IMR-90 (cell line): Measurements from ENCODE around the gene C18orf32. TPM values are rescaled to one million over a fixed set of nuclear protein-coding genes. Genes with fewer than 3 reads are reported as not detected.

Experiments used
- ATAC-seq: fragments of 200-7000 bp; cut with Tn5 transposase; 2 replicates; pipeline ENCODE4 v1.9.1; 2020; ENCODE audit warnings: low read depth, mild to moderate bottlenecking, moderate library complexity
- BruUV-seq: library from RNA; stranded (reverse); fragments of 400-500 nt; replicated peaks from 2 replicates; lab custom pipeline; 2021; lab: Mats Ljungman, UMichigan
- CTCF ChIA-PET: fragments of 300-600 bp; formaldehyde crosslinking; extraction: SDS; loops from one replicate; lab custom pipeline; 2021; ENCODE audit warnings: antibody characterized with exemption; lab: Yijun Ruan, JAX
- POLR2A ChIA-PET: fragments of 300-600 bp; sonication (Branson Sonifier 250); formaldehyde crosslinking; loops from one replicate; lab custom pipeline; 2022; ENCODE audit warnings: antibody characterized with exemption; ENCODE audit not compliant: unreplicated experiment; lab: Charles Lee
- DNase-seq: peaks from one replicate; pipeline ENCODE4 v3.0.0; 2013
- H2AFZ ChIP-seq: replicated peaks from 2 replicates; pipeline ENCODE3; 2013; ENCODE audit warnings: low read length, mild to moderate bottlenecking; ENCODE audit not compliant: poor library complexity
- H2AK5ac ChIP-seq: 2 replicates; pipeline ENCODE4 v1.6.1; 2013; ENCODE audit warnings: low read depth, low read length, inconsistent platforms
- H2AK9ac ChIP-seq: replicated peaks from 2 replicates; pipeline ENCODE3; 2013; ENCODE audit warnings: mild to moderate bottlenecking, low read depth, low read length, moderate library complexity; ENCODE audit not compliant: poor library complexity
- H2BK120ac ChIP-seq: 2 replicates; pipeline ENCODE4 v1.6.1; 2013; ENCODE audit warnings: low read depth, low read length, inconsistent platforms
- H2BK15ac ChIP-seq: 3 replicates; pipeline ENCODE4 v1.6.1; 2013; ENCODE audit warnings: low read depth, low read length, inconsistent platforms
- H2BK20ac ChIP-seq: 2 replicates; pipeline ENCODE4 v1.6.1; 2013; ENCODE audit warnings: low read depth, mild to moderate bottlenecking, inconsistent platforms, low read length, moderate library complexity
- H2BK5ac ChIP-seq: 2 replicates; pipeline ENCODE4 v1.6.1; 2013; ENCODE audit warnings: mild to moderate bottlenecking, low read depth, low read length, inconsistent platforms; ENCODE audit not compliant: poor library complexity, severe bottlenecking
- H3K14ac ChIP-seq: replicated peaks from 2 replicates; pipeline ENCODE4 v1.6.1; 2013; ENCODE audit warnings: low read depth, low read length, inconsistent platforms
- H3K18ac ChIP-seq: 2 replicates; pipeline ENCODE4 v1.6.1; 2013; ENCODE audit warnings: low read depth, low read length, control low read depth
- H3K23ac ChIP-seq: 2 replicates; pipeline ENCODE4 v1.6.1; 2013; ENCODE audit warnings: low read depth, low read length, inconsistent platforms
- H3K27ac ChIP-seq: 2 replicates; pipeline ENCODE4 v1.5.1; 2013; ENCODE audit warnings: mild to moderate bottlenecking, control low read depth, low read length; ENCODE audit not compliant: insufficient read depth
- H3K27me3 ChIP-seq: 2 replicates; pipeline ENCODE4 v1.6.1; 2013; ENCODE audit warnings: low read length; ENCODE audit not compliant: control insufficient read depth, insufficient read depth
- H3K36me3 ChIP-seq: 2 replicates; pipeline ENCODE4 v1.6.1; 2013; ENCODE audit warnings: low read length, mixed read lengths; ENCODE audit not compliant: control insufficient read depth, insufficient read depth
- H3K4ac ChIP-seq: 2 replicates; pipeline ENCODE4 v1.6.1; 2013; ENCODE audit warnings: low read depth, low read length, inconsistent platforms
- H3K4me1 ChIP-seq: 2 replicates; pipeline ENCODE4 v1.6.1; 2013; ENCODE audit warnings: low read length, mixed read lengths; ENCODE audit not compliant: control insufficient read depth, insufficient read depth
- H3K4me2 ChIP-seq: 2 replicates; pipeline ENCODE4 v1.6.1; 2013; ENCODE audit warnings: low read depth, mild to moderate bottlenecking, control low read depth, low read length, moderate library complexity
- H3K4me3 ChIP-seq: 2 replicates; pipeline ENCODE4 v1.5.1; 2013; ENCODE audit warnings: low read depth, mild to moderate bottlenecking, control low read depth, low read length, moderate library complexity; ENCODE audit not compliant: insufficient read depth
- H3K56ac ChIP-seq: 2 replicates; pipeline ENCODE4 v1.6.1; 2013; ENCODE audit warnings: low read length, inconsistent platforms; ENCODE audit not compliant: insufficient read depth; ENCODE audit errors: extremely low read depth
- H3K79me1 ChIP-seq, 2 experiments: 2 replicates each; pipeline ENCODE4 v1.6.1; 2013; ENCODE audit warnings: low read length in 2 of 2, inconsistent platforms in 1 of 2, low read depth in 1 of 2
- H3K9ac ChIP-seq: 2 replicates; pipeline ENCODE4 v1.6.1; 2013; ENCODE audit warnings: low read depth, low read length, control low read depth
- H3K9me1 ChIP-seq: 2 replicates; pipeline ENCODE4 v1.6.1; 2013; ENCODE audit warnings: low read length, inconsistent platforms; ENCODE audit not compliant: insufficient read depth
- H3K9me3 ChIP-seq: 2 replicates; pipeline ENCODE4 v1.6.1; 2013; ENCODE audit warnings: low read length; ENCODE audit not compliant: control insufficient read depth, insufficient read depth
- H4K20me1 ChIP-seq: 2 replicates; pipeline ENCODE4 v1.6.1; 2013; ENCODE audit warnings: low read length, inconsistent platforms; ENCODE audit not compliant: insufficient read depth
- H4K5ac ChIP-seq: 2 replicates; pipeline ENCODE4 v1.6.1; 2013; ENCODE audit warnings: mild to moderate bottlenecking, low read depth, low read length, control low read depth
- H4K8ac ChIP-seq, 2 experiments: 2 replicates each; pipeline ENCODE4 v1.6.1; 2013; ENCODE audit warnings: low read depth in 2 of 2, low read length in 2 of 2, control low read depth in 1 of 2, inconsistent platforms in 1 of 2
- H4K91ac ChIP-seq: 2 replicates; pipeline ENCODE4 v1.6.1; 2013; ENCODE audit warnings: low read depth, low read length, inconsistent platforms; ENCODE audit not compliant: insufficient read depth
- BHLHE40 ChIP-seq: fragments of 150-350 bp; IDR thresholded peaks from 2 replicates; pipeline ENCODE4 v1.6.1; 2016; ENCODE audit warnings: mild to moderate bottlenecking, low read depth, low read length
- CEBPB ChIP-seq: IDR thresholded peaks from 2 replicates; pipeline ENCODE4 v1.6.1; 2012; ENCODE audit warnings: low read depth, low read length, improper control_type of control experiment
- CHD1 ChIP-seq: IDR thresholded peaks from 2 replicates; pipeline ENCODE4 v1.6.1; 2012; ENCODE audit warnings: low read depth, low read length, improper control_type of control experiment
- FOS ChIP-seq: fragments of 150-350 bp; IDR thresholded peaks from 2 replicates; pipeline ENCODE4 v1.6.1; 2016; ENCODE audit warnings: low read depth, low read length
- MAFK ChIP-seq: IDR thresholded peaks from 2 replicates; pipeline ENCODE4 v1.6.1; 2012; ENCODE audit warnings: low read depth, low read length, improper control_type of control experiment
- MAZ ChIP-seq: IDR thresholded peaks from 2 replicates; pipeline ENCODE4 v1.6.1; 2012; ENCODE audit warnings: low read depth, mild to moderate bottlenecking, low read length, improper control_type of control experiment, moderate library complexity, borderline replicate concordance
- MXI1 ChIP-seq: IDR thresholded peaks from 2 replicates; pipeline ENCODE4 v1.6.1; 2012; ENCODE audit warnings: low read depth, mild to moderate bottlenecking, low read length, moderate library complexity, borderline replicate concordance
- NFE2L2 ChIP-seq: fragments of 150-350 bp; IDR thresholded peaks from 2 replicates; pipeline ENCODE4 v1.6.1; 2016; ENCODE audit warnings: low read depth, mild to moderate bottlenecking, low read length
- POLR2A ChIP-seq: IDR thresholded peaks from 2 replicates; pipeline ENCODE4 v1.6.1; 2012; ENCODE audit warnings: mild to moderate bottlenecking, low read depth, low read length
- RAD21 ChIP-seq: IDR thresholded peaks from 2 replicates; pipeline ENCODE4 v1.6.1; 2012; ENCODE audit warnings: low read length, improper control_type of control experiment
- RCOR1 ChIP-seq: IDR thresholded peaks from 2 replicates; pipeline ENCODE4 v1.6.1; 2012; ENCODE audit warnings: mild to moderate bottlenecking, low read length, improper control_type of control experiment; ENCODE audit not compliant: insufficient replicate concordance
- RFX5 ChIP-seq: IDR thresholded peaks from 2 replicates; pipeline ENCODE4 v1.8.0; 2012; ENCODE audit warnings: low read depth, mild to moderate bottlenecking, low read length, moderate library complexity
- SMC3 ChIP-seq: fragments of 150-350 bp; IDR thresholded peaks from 2 replicates; pipeline ENCODE4 v1.6.1; 2016; ENCODE audit warnings: low read depth, mild to moderate bottlenecking, antibody characterized with exemption, low read length, moderate library complexity
- WGBS, 2 experiments: methylation state at CpG; one replicate each; pipeline versions ENCODE4 v1.1.5 to v1.1.7; 2013; ENCODE audit warnings: missing lambda C conversion rate in 2 of 2; ENCODE audit not compliant: insufficient read length in 1 of 2; ENCODE audit errors: extremely low coverage in 2 of 2; 5-methylcytosine and 5-hydroxymethylcytosine counted together
- dilution Hi-C: fragments of 300-500 bp; cut with HindIII; formaldehyde crosslinking; loops from one replicate; pipeline ENCODE4 v1.14.3; 2018; ENCODE audit warnings: low sequenced_read_pairs; ENCODE audit not compliant: unreplicated experiment
- in situ Hi-C: fragments of 300-500 bp; cut with MboI; formaldehyde crosslinking; loops from 3 replicates; pipeline ENCODE4 v1.14.3; 2019; ENCODE audit warnings: low sequenced_read_pairs, inconsistent platforms, mixed read lengths
- intact Hi-C: fragments of 100-400 bp; cut with micrococcal nuclease; formaldehyde crosslinking; loops from 2 replicates; pipeline ENCODE4 v1.10.0; 2022
- polyA plus RNA-seq, 3 experiments: library from polyadenylated mRNA; depleted of rRNA; stranded (reverse); fragments of >200 nt; gene quantifications; 2 replicates each; pipeline ENCODE4 v1.2.3, GENCODE V29; 2012; ENCODE audit warnings: low replicate concordance in 1 of 3
- total RNA-seq: library from RNA; depleted of rRNA; stranded (reverse); fragments of >200 nt; gene quantifications from 2 replicates; pipeline ENCODE4 v1.2.3, GENCODE V29; 2012
- TF ChIP-seq, protein P1 (sequence below): fragments of 150-350 bp; IDR thresholded peaks from 2 replicates; pipeline ENCODE4 v1.6.1; 2016; ENCODE audit warnings: low read depth, mild to moderate bottlenecking, low read length, moderate library complexity, borderline replicate concordance
- TF ChIP-seq, protein P2 (sequence below): conservative IDR thresholded peaks from 2 replicates; pipeline ENCODE4 v1.5.1; 2012; ENCODE audit warnings: mild to moderate bottlenecking, low read depth, low read length, improper control_type of control experiment
- TF ChIP-seq, protein P3 (sequence below): fragments of 150-350 bp; IDR thresholded peaks from 2 replicates; pipeline ENCODE4 v1.6.1; 2017; ENCODE audit warnings: mild to moderate bottlenecking, antibody characterized with exemption, low read length, low read depth

C18orf32 gene
- total and polyA plus RNA-seq, 2 of the 4 experiments (the other 2 are of a cell fraction): 3.6 to 21.4 TPM

DNA sequence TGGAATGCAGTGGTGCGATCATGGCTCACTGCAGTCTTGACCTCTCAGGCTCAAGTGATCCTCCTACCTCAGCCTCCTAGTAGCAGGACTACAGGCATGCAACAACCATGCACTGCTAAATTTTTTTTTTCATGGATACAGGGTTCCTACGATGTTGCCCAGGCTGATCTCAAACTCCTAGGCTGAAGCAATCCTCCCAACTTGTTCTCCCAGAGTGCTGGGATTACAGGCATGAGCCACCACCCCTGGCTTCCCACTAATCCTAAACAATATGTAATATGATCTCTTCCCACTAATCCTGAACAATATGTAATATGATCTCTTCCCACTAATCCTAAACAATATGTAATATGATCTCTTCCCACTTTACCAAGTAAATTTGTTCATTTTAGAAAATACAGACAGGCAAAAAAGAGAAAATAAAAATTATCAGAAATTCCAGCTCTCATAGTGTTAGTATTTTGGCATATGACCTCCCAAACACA is 33.7 kb upstream of the C18orf32 start:
- Histone ChIP-seq H3K18ac (no peak overlapping the region), H3K4me3 (no peak overlapping the region), H3K9me3 (no peaks in the 10 kb centered on the region), H3K4ac (no peak overlapping the region), H3K4me2 (no peak overlapping the region), H2BK120ac (no peak overlapping the region), H4K91ac (no peak overlapping the region), H3K4me1 (no peaks in the 10 kb centered on the region), H3K14ac (no peak overlapping the region), H3K56ac (no peak overlapping the region), H3K79me1 (no peaks in the 10 kb centered on the region), H3K23ac (no peak overlapping the region), H4K5ac (no peak overlapping the region), H3K27ac (no peak overlapping the region), H2AFZ (no peak overlapping the region), H3K9me1 (no peaks in the 10 kb centered on the region), H2BK5ac (no peak overlapping the region), H2BK20ac (no peak overlapping the region), H3K36me3 (no peaks in the 10 kb centered on the region), H4K20me1 (no peaks in the 10 kb centered on the region), H2AK5ac (no peak overlapping the region), H2AK9ac (no peak overlapping the region), H3K27me3 (peaks cover 14% of the 10 kb centered on the region), H3K9ac (no peak overlapping the region), H2BK15ac (no peak overlapping the region), H4K8ac (no peak overlapping the region)
- ChIA-PET CTCF (no interaction called here), POLR2A (no interaction called here)
- in situ Hi-C loops: loop anchor here (25.0 kb wide), 1 partner anchor 667 kb away; the partner anchor contains the start of gene MYO5B
- no CpG with 5 or more reads among the region's 2 CpGs for WGBS, 2 experiments
- TF ChIP-seq, protein P1, sequence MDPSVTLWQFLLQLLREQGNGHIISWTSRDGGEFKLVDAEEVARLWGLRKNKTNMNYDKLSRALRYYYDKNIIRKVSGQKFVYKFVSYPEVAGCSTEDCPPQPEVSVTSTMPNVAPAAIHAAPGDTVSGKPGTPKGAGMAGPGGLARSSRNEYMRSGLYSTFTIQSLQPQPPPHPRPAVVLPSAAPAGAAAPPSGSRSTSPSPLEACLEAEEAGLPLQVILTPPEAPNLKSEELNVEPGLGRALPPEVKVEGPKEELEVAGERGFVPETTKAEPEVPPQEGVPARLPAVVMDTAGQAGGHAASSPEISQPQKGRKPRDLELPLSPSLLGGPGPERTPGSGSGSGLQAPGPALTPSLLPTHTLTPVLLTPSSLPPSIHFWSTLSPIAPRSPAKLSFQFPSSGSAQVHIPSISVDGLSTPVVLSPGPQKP: no peak
- TF ChIP-seq MAZ: no peak
- TF ChIP-seq, protein P2, sequence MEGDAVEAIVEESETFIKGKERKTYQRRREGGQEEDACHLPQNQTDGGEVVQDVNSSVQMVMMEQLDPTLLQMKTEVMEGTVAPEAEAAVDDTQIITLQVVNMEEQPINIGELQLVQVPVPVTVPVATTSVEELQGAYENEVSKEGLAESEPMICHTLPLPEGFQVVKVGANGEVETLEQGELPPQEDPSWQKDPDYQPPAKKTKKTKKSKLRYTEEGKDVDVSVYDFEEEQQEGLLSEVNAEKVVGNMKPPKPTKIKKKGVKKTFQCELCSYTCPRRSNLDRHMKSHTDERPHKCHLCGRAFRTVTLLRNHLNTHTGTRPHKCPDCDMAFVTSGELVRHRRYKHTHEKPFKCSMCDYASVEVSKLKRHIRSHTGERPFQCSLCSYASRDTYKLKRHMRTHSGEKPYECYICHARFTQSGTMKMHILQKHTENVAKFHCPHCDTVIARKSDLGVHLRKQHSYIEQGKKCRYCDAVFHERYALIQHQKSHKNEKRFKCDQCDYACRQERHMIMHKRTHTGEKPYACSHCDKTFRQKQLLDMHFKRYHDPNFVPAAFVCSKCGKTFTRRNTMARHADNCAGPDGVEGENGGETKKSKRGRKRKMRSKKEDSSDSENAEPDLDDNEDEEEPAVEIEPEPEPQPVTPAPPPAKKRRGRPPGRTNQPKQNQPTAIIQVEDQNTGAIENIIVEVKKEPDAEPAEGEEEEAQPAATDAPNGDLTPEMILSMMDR: no peak
- TF ChIP-seq CHD1: no peak
- TF ChIP-seq MXI1: no peak
- no peak for TF ChIP-seq MAFK
- no peak for TF ChIP-seq NFE2L2
- TF ChIP-seq RCOR1: no peak
- no peak for TF ChIP-seq POLR2A
- TF ChIP-seq FOS: no peak
- no peak for TF ChIP-seq RFX5
- no peak for TF ChIP-seq SMC3
- TF ChIP-seq BHLHE40: no peak
- TF ChIP-seq, protein P3, sequence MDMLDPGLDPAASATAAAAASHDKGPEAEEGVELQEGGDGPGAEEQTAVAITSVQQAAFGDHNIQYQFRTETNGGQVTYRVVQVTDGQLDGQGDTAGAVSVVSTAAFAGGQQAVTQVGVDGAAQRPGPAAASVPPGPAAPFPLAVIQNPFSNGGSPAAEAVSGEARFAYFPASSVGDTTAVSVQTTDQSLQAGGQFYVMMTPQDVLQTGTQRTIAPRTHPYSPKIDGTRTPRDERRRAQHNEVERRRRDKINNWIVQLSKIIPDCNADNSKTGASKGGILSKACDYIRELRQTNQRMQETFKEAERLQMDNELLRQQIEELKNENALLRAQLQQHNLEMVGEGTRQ: no peak
- no peak for TF ChIP-seq RAD21
- no peak for TF ChIP-seq CEBPB
- peak; percentile 11 for DNase-seq
- dilution Hi-C loops: no loop called here
- intact Hi-C loops: no loop called here
- no TSS peak for BruUV-seq
- no peak; the same call in 1 of the 2 replicates for ATAC-seq
